Activated CD4-positive, CD25-positive, alpha-beta regulatory T cell treated with anti-CD3 and anti-CD28 coated beads, Interleukin-2, amount 50 U/mL, for 16 hours (primary cell): Measurements from ENCODE around the gene CD302.
"Not testable (repeated sequence)": the region's sequence is repeated elsewhere in the genome, so short reads cannot be mapped to it uniquely, and the experiment has no call there.

Experiments used
- DNase-seq: peaks from one replicate; pipeline ENCODE4 v3.0.0-alpha.2; 2020; ENCODE audit warnings: low read depth, low spot score

Gene CD302

DNA sequence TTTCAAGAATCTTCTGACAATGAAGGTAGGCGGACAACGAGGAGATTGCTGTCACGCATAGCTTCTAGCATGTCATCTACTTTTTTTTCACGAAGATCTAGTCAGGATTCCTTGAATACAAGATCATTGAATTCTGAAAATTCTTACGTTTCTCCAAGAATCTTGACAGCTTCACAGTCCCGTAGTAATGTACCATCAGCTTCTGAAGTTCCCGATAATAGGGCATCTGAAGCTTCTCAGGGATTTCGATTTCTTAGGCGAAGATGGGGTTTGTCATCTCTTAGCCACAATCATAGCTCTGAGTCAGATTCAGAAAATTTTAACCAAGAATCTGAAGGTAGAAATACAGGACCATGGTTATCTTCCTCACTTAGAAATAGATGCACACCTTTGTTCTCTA lies 49.9 kb downstream of the CD302 start:
- no peak for DNase-seq

GRCh38 chr2:159745237-159745636 lies 52.8 kb downstream of the CD302 start:
- DNase-seq, result not testable (repeated sequence)

DNA sequence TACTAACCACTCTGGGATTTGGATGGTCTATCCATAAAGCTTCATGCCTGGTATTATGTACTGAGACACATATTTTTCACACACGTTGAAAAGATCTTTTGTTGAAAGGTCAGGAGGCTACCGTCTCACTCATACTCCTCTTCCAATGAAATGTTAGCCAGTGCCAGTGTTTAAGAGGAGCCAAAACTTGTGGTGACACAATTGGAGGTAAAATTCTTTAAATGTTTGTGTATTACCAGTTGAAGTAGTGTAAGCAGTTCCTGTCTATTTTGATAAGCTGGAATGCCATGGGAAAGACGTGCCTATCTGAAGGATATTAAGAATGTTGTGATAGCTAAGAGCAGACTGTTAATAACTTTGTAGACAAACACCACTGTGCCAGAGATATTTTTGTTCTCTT lies 53.6 kb downstream of the CD302 start:
- DNase-seq, result no peak

DNA sequence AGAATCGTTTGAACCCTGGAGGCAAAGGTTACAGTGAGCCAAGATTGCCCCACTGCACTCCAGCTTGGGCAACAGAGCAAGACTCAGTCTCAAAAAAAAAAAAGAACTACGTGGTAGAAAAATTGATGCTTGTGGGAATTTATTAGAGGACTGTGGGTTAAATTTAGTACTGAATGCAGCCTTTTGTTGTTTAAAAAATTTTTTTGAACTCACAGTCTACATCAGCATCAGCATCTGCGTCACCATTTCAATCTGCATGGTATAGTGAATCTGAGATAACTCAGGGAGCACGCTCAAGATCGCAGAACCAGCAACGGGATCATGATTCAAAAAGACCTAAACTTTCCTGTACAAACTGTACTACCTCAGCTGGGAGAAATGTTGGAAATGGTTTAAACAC lies 55.2 kb downstream of the CD302 start:
- DNase-seq, result no peak

DNA sequence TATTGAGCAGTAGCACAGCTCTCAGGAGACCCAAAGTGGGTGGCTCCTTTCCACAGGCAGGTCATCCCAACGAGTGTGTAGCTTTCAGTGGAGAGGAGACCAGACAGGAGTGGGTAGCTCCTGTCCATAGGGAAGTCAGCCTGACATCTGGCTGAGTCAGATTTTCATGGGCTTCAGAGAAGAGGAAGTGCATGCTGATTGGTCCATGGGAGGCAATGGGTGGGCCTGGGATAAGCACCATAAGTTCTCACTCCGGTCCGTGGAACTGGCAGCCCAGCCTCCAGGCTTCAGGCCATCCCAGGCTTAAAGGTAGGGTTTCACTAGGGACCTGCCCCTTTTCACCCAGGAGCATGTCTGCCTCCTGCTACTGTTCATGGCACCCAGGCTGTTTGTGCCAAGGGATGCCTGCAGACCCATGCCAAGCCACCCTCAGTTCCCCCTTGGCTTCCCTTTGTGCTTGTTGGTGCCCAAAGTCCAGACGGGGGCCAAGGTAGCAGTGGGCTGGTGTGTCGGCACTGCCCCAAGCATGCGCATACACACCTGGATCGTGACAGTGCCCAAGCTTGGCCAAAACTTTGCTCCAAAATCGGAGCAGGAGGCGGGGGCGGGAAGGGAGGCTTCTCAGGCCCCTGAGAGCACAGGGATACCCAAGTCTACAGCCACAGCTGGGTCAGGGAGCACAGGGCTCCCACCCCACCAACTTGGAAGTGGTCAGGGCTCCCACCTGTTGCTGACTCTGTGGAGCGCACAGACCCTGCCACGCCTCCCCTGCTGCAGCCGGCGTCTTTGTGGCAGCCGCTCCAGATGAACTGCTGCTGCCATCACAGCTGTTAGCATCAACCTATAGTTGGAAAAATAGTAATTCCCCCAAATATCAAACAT lies 59.3 kb downstream of the CD302 start:
- no peak for DNase-seq

- no peak for DNase-seq
These were observed 60.1 kb downstream of the CD302 start for GRCh38 chr2:159737917-159738296.

DNA sequence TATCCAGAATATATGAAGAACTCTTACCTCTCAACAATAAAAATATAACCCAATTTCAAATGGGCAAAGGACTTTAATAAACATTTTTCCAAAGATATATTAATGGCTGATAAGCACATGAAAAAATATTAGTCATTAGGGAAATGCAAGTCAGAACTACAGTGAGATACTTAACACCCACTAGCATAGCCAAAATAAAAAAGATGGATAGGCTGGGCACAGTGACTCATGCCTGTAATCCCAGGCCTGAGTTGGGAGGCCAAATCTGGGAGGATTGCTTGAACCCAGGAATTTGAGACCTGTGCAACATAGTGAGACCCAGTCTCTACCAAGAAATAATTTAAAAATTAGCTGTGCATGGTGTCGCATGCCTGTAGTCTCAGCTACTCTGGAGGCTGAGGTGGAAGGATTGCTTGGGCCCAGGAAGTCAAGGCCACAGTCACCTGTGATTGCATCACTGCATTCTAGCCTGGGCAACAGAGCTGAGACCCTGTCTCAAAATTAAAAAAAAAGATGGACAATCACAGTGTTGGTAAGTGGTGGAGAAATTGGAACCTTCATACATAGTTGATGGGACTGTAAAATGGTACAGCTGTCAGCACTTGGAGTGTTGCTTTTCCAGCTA lies 60.6 kb downstream of the CD302 start:
- DNase-seq, result no peak

DNA sequence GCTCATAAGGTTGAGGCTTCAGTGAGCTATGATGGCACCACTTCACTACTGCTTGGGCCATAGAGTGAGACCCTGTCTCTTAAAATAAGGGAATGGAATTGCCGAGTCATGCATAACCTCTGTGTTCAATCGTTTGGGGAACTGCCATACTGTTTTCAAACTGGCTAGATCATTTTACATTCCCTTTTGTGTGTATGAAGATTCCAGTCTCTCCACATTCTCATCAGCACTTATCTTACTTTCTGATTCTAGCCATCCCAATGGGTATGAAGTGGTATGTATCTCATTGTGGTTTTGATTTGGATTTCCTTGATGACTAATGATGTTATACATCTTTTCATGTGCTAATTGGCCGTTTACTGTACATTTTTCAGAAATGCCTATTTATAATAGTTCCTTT lies 62.0 kb downstream of the CD302 start:
- DNase-seq, result no peak

DNA sequence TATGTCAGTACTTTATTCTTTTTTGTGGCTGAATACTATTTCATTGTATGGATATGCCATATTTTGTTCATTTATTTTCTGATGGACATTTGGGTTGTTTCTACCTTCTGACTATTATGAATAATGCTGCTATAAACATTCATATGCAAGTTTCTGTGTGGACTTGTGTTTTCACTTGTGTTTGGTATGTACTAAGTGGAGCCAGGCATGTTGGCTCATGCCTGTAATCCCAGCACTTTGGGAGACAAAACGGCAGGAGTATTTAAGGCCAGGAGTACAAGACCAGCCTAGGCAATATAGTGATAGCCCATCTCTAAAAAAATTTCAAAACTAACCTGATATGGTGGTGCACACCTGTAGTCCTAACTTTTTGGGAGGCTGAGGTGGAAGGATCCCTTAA lies 62.4 kb downstream of the CD302 start:
- DNase-seq, result no peak

DNA sequence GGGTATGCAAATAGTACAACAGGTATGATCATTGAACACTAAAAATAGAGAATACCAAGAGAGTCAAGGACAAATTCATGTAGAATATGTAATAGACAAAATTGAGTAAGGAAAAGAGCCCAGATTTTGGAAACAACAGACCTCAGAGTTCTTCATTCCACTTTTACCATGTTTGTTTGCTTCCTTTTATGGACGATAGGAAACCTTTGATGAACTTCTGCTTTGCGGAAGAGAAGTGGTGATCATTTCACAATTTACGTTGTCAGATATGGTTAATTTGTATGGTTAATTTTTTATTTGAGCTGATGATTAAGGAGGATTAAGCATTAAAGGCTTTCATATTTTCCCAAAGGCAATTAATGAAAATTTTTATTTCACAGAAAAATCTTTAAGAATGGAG lies 69.4 kb downstream of the CD302 start:
- DNase-seq, result no peak

- no peak for DNase-seq
These were observed 72.3 kb downstream of the CD302 start for GRCh38 chr2:159725713-159726112.

- not testable (repeated sequence) for DNase-seq
These were observed 73.0 kb downstream of the CD302 start for GRCh38 chr2:159724795-159725572.

DNA sequence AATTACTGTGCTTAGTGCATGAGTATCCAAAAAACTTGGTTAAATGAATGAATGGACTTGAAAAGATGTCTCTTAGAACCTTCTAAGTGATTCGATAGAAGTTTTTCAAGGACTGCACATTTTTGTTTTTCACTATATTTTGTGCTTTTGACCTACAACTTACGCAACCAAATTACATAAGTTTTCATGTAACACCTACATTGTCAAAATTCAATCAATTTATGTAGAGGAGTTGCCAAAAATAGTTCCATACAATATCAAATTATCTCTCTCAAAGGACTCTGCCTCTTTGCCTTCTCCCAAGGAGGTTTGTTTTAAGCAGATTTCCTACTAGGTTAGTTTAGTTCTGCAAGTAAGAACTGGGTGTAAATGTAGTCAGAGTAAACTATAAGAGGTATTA lies 75.4 kb downstream of the CD302 start:
- DNase-seq, result no peak

DNA sequence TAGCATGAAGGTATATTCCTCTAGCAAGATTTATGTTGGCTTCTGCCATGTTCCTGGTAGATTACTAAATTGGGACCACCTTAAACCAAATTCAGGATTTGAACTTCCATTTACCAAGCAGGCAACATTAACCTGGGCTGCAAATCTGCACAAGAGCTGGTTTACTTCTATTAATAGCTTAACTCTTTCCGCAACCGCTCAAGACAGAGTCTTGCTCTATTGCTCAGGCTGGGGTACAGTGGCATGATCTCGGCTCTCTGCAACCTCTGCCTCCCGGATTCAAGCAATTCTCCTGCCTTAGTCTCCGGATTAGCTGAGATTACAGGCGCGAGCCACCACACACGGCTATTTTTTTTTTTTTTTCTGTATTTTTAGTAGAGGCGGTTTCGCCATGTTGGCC lies 77.3 kb downstream of the CD302 start:
- DNase-seq, result no peak
